Umbilical cord (tissue), 2 donors: ENCODE data around the gene CDK7. TPM values are rescaled to one million over a fixed set of nuclear protein-coding genes. Genes with fewer than 3 reads are reported as not detected.

Experiments used
- DNase-seq: peaks from one replicate; pipeline ENCODE4 v3.0.0-alpha.2; 2015; ENCODE audit warnings: low spot score
- total RNA-seq: library from RNA; depleted of rRNA; stranded (reverse); fragments of >200 nt; gene quantifications from one replicate; pipeline ENCODE4 v1.2.3, GENCODE V29; 2014; ENCODE audit warnings: low replicate concordance; ENCODE audit not compliant: insufficient read depth

Gene CDK7
- total RNA-seq, 1 donor from 2014 or later: 29.9 TPM

DNA sequence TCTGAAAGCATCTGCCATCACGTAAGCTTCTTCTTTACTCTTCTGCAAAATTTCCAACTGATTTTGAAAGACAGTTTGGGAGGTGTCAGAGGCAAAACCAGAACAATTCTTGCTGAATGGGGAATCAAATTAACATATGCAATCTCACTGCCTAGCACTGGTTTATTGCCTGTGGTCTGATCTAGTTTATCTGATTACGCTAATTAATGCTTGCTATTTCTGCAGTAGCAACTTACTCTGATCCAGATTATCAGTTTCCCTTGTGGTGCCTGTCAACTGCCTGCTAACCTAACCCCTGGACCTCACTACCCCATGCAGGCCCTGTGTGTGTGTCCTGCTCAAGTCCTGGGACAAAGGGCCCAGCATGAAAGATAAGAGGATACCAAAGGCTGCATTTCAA lies 57.6 kb downstream of the CDK7 start:
- DNase-seq: no peak

DNA sequence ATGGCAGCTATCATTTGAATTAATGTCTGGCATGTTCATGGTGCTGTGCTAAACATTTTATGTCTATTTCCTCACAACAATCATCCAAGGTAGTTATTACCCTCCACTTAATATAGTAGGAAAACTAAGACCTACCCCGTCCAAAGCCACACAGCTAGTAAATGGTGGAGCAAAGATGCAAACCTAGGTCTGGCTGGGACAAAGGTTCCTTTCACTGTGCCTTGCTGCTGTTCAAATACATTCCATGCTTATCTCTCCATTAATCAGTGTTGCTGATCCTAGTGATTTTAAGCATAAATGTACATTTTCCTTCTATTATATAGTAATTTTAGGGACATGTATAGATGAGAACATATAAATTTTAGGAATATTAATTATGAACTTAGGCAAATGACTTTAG lies 59.2 kb downstream of the CDK7 start:
- no peak for DNase-seq

DNA sequence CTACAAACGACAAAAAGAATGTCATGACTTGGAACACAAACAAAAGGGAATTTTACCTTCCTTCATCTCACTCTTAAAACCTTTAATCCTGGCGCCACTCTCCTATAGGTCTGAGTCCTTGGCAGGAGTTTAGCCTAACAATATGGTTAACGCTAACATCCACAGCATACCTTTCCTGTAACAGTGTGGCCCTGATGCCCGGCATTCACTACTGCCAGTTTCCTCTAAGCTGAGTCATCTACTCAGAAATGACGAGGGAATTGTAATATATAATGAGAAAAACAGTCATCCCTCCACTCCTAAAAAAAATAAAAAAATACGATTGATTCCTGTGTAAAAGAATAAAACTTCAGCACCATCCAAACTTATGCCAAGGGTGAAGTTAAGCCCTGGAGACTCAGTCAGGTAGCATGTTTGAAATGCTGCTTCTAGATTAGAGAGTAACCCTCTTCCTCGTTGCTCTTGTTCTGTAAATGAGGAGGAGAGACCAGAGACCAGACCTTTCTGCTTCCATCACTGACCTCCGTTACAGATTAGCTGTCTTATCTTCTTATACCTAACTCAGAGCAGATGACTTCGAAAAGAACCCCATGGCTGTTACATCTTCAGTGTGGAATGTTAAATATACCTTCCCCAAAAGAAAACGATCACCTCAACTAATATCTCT lies 60.5 kb downstream of the CDK7 start:
- DNase-seq: peak; percentile 16

DNA sequence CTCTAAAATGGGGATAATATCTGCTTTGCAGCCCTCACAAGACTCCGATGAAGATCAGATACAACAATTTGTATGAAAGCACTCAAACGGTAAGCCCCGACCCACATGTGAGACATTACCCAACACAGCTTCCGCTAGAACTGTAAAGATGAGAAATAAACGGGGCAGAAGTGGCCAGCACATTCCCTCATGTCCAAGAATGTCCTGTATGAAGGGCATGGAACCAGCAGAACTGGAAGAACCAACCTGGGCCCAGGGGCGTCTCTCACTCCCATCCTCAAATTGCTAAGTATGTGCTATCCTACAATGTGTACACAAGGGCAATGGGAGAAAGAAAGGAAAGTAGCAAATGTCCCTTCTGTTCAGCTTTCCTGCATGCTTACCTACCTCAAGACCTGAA lies 64.9 kb downstream of the CDK7 start:
- no peak for DNase-seq

DNA sequence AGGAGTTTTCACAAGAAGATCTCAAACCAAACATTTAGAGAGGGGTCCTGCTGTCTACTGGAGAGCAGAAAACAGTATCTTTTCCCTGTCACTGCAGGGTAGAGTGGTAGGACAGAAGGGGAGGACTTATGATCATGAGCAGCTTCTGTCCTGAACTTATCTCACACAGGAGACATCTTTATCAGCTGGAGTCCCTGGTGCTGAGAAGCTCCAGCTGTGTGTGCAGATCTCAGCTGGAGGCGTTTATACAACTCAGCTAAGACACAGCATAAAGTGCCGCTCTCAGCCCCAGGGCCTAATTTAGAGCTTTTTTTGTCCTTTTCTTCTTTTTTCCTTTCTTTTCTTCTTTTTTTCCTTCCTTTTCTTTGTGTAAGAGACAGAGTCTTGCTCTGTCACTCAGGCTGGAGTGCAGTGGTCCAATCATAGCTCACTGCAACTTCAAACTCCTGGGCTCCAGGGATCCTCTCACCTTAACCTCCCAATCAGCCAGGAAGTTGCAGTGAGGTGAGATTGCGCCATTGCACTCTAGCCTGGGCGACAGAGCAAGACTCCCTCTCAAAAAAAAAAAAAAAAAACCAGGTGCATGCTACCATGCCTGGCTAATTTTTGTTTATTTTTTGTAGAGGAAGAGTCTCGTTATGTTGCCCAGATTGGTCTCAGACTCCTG lies 66.0 kb downstream of the CDK7 start:
- DNase-seq: peak; percentile 41

DNA sequence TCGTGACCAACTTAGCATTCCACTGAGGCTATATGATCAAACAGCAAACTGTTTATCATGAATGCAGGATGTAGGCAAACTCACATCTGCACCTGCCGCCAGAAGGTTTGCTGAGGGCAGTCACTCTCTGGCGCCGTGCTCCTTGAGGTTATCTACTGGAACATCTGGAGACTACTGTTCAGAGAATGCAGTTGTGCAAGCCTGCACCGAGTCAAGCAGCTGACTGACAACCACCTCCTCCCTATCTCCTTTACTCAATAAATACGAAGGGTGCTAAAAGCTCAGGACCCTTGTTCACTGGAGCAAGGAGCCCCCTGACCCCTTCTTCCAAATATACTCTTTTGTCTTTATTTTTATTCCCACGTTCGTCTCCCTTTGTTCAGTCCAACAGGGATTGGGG lies 70.8 kb downstream of the CDK7 start:
- DNase-seq: no peak

DNA sequence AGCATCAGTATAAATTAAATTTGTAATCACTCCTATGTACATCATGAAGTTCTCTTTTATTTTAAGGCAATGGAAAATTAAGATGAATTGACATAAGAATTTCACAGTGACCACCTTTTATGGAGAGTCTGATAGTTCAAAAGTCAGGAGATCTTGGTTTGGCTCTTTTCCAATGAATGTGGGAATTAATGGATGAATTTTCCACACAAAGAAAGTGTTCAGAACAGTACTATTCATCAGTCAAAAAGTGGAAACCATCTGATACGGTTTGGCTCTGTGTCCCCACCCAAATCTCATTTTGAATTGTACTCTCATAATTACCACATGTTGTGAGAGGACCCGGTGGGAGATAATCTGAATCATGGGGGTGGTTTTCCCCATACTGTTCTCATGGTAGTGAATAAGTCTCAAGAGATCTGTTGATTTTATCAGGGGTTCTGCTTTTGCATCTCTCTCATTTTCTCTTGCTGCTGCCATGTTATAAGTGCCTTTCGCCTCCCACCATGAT lies 73.4 kb downstream of the CDK7 start:
- DNase-seq: no peak

DNA sequence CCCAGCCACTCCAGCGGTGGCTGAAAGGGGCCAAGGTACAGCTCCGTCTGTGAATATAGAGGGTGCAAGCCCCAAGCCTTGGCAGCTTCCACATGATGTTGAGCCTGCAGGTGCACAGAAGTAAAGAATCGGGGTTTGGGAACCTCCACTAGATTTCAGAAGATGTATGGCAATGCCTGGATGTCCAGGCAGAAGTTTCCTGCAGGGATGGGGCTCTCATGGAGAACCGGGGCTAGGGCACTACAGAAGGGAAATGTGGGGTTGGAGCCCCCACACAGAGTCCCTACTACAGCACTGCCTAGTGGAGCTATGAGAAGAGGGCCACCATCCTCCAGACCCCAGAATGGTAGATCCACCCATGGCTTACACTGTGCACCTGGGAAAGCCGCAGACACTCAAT lies 74.7 kb downstream of the CDK7 start:
- DNase-seq: no peak

DNA sequence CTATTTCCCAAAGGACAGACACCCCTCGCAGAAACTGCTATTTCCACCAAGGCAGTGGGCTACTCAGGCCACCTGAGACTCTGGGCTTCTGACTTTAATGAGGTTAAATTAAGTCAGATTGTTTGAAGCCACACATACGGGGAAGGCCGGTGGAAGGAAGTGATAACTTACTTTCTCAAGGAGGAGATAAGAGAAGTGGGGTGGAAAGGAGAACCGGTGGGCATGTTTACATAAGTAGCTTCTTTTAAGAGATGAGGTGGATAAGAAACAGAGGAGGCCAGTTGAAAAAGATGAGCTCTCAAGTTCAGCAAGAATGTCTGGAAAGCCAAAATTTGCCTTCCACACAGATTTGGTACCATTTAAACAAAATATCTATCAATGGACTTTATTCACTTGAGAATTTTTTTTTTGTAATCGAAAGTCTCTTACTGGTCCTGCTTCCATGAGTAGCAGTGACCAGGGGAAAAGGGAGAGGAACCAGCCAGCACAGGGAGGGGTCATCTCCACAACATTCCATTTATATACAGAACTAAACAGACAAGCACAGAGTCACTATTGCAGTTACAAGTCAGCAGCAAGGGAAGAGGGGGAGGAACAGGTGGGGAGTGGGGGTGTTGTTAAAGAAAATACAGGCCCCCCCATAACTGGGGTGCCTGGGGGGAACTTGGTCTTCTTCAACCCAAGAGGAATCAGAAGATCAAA lies 77.9 kb downstream of the CDK7 start:
- DNase-seq: no peak

DNA sequence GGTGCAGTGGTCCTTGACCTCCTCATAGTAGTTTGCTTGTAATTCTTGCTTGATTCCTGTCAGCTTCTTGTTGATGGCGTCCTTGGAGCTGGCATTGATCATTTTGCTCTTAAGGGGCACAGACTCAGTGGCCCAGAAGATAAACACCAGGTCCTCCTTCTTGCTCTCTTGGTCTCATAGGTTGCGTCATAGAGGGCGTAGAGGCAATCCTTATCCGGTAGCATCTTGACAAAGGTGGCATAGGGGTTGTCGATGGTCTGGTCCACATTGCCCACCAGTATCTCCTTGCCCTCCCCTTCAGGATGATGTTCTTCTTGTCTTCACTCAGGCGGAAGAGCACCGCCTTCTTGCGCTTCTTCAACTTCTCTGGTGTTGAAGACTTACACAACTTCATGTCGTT lies 78.7 kb downstream of the CDK7 start:
- no peak for DNase-seq

DNA sequence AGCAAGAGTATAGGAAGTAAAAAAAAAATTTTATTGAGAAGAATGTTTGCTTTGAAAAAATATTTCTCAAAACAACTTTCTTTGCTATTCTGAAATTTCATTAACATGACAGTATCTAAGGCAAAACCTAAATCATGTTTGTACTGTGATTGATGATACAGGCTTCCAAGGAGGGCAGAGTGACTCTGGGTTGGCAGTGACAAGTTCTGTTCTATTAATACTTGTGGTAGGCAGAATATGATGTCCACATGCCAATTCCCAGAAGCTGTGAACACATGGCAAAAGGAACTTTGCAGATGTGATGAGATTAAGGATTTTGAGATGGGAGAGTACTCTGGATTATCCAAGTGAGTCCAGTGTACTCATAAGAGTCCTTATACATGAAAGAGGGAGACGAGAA lies 81.3 kb downstream of the CDK7 start:
- DNase-seq: no peak

DNA sequence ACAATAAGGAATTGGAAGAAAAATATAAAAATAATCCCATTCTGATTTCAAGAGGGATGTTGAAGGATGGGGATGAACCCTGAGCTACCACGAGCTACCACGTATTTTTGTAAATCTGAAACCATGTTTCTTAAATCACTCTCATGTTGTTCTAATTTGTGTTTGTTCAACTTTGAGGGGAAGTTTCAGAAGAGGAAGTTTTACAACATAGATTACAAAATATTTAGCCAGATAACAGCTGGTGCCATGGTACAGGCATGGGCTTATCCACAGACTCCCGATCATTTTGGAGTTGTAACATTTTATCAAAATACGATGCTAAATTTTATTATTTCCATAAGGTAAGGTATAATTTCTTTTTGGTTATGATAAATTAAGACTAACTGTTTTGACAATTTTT lies 82.7 kb downstream of the CDK7 start:
- no peak for DNase-seq

DNA sequence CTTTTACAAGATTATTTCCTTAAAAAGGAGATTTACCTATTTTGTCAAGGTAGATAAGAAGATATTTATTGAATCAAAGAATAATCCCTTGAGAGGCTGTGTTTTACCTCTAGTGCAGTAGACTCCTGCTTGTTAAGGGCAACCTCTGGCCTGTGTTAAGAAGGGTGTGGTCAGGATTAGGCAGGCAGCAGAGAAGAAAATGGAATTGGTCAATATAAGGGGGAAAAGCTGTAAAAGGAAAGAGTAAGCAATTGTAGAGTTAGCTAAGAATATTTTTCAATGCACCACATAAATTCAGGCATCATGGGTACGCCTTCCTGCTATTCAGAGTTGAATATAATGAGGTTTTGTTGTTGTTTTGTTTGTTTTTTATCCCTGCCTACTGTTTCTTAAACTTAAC lies 91.7 kb downstream of the CDK7 start:
- DNase-seq: no peak

Other genes starting within 250 kb of the CDK7 start
- 48.9 TPM for gene SLC30A5, start 140.9 kb upstream of the CDK7 start, total RNA-seq
- 17.8 TPM for gene CCNB1, start 67.7 kb upstream of the CDK7 start, total RNA-seq
- 7.0 TPM for gene CENPH, start 45.3 kb upstream of the CDK7 start, total RNA-seq
- gene CCDC125, start 97.9 kb downstream of the CDK7 start, total RNA-seq: 1.4 TPM
- gene AK6, start 134.6 kb downstream of the CDK7 start, total RNA-seq: 59.9 TPM
- gene TAF9, start 134.6 kb downstream of the CDK7 start, total RNA-seq: 32.7 TPM
- gene RAD17, start 134.9 kb downstream of the CDK7 start, total RNA-seq: 36.6 TPM
- 3.9 TPM for gene MARVELD2, start 180.2 kb downstream of the CDK7 start, total RNA-seq